HepG2 (cell line): ENCODE measurements around the gene AMOTL1. TPM values are rescaled to one million over a fixed set of nuclear protein-coding genes. Genes with fewer than 3 reads are reported as not detected.

Experiments
- ATAC-seq: fragments of 200-7000 bp; cut with Tn5 transposase; 3 replicates; pipeline ENCODE4 v1.9.1; 2020; ENCODE audit warnings: mild to moderate bottlenecking, moderate library complexity
- BruUV-seq: library from RNA; stranded (reverse); fragments of 400-500 nt; replicated peaks from 2 replicates; lab custom pipeline; 2021; lab: Mats Ljungman, UMichigan
- CTCF ChIA-PET: fragments of 300-600 bp; formaldehyde crosslinking; extraction: SDS; loops from one replicate; lab custom pipeline; 2021; ENCODE audit warnings: low total read pairs, inconsistent platforms, low intra/inter-chr PET ratio; lab: Yijun Ruan, JAX
- POLR2A ChIA-PET: fragments of 350-600 bp; sonication (Branson Sonifier 250); formaldehyde crosslinking; loops from one replicate; lab custom pipeline; 2020; ENCODE audit warnings: antibody characterized with exemption, inconsistent platforms; lab: Yijun Ruan, JAX
- DNase-seq: peaks from one replicate; pipeline ENCODE4 v3.0.0-alpha.2; 2015; ENCODE audit warnings: low spot score
- FAIRE-seq: peaks from 3 replicates; lab custom pipeline; 2011; peaks lifted over from hg19 to GRCh38; lab: Jason Lieb, UNC
- H2AFZ ChIP-seq: one replicate; pipeline ENCODE4 v1.6.1; 2011; ENCODE audit warnings: low read length, inconsistent platforms
- H3K27ac ChIP-seq: fragments of 300-600 bp; 3 replicates; pipeline ENCODE4 v1.8.0; 2011; ENCODE audit warnings: mixed run types, mild to moderate bottlenecking, mixed read lengths, low read length, inconsistent platforms; ENCODE audit not compliant: insufficient read depth; ENCODE audit errors: extremely low read length
- H3K27me3 ChIP-seq, 2 experiments: fragments of 200-600 bp in 1 of 2; 2 replicates in 1 of 2; 3 replicates in 1 of 2; pipeline versions ENCODE4 v1.6.0 to v1.8.0; 2011; ENCODE audit warnings: low read length in 2 of 2, mild to moderate bottlenecking in 2 of 2, moderate library complexity in 2 of 2, inconsistent platforms in 1 of 2; ENCODE audit not compliant: insufficient read depth in 2 of 2, control insufficient read depth in 1 of 2
- H3K36me3 ChIP-seq, 2 experiments: fragments of 200-600 bp in 1 of 2; replicated peaks in 1 of 2; 2 replicates in 1 of 2; 3 replicates in 1 of 2; pipeline versions ENCODE4 v1.5.1 to v1.8.0; 2011; ENCODE audit warnings: low read length in 2 of 2, inconsistent platforms in 1 of 2; ENCODE audit not compliant: insufficient read depth in 2 of 2, control insufficient read depth in 1 of 2
- H3K4me1 ChIP-seq: 2 replicates; pipeline ENCODE4 v1.5.1; 2012; ENCODE audit warnings: low read length, inconsistent platforms; ENCODE audit not compliant: insufficient read depth
- H3K4me2 ChIP-seq: 2 replicates; pipeline ENCODE4 v1.6.0; 2011; ENCODE audit warnings: low read depth, low read length, inconsistent platforms
- H3K4me3 ChIP-seq, 3 experiments: fragments of 200-600 bp in 1 of 3; sonication (generic), shearing (Covaris generic) in 1 of 3; replicated peaks in 1 of 3; 2 replicates each; pipeline ENCODE4 v1.5.1; 2011 to 2016; ENCODE audit warnings: low read length in 3 of 3, inconsistent platforms in 2 of 3, low read depth in 2 of 3, mild to moderate bottlenecking in 2 of 3, control low read depth in 1 of 3, mixed read lengths in 1 of 3; ENCODE audit not compliant: insufficient read depth in 1 of 3
- H3K79me2 ChIP-seq: one replicate; pipeline ENCODE4 v1.6.1; 2011; ENCODE audit warnings: low read length, inconsistent platforms; ENCODE audit not compliant: insufficient read depth
- H3K9ac ChIP-seq: 2 replicates; pipeline ENCODE4 v1.6.0; 2011; ENCODE audit warnings: mild to moderate bottlenecking, low read depth, low read length, inconsistent platforms; ENCODE audit not compliant: insufficient read depth
- H3K9me3 ChIP-seq: 2 replicates; pipeline ENCODE4 v1.5.1; 2012; ENCODE audit warnings: mild to moderate bottlenecking, low read length
- H4K20me1 ChIP-seq: 2 replicates; pipeline ENCODE4 v1.6.0; 2011; ENCODE audit warnings: inconsistent platforms, mild to moderate bottlenecking, low read length, moderate library complexity; ENCODE audit not compliant: insufficient read depth
- CREB1 ChIP-seq, 2 experiments: fragments of 450-650 bp in 1 of 2; IDR thresholded peaks; 2 replicates each; pipeline ENCODE4 v1.6.1; 2016 to 2017; ENCODE audit warnings: control low read depth in 1 of 2, mild to moderate bottlenecking in 1 of 2, missing compliant biosample characterization in 1 of 2, missing genetic modification characterization in 1 of 2
- FOXM1 ChIP-seq: sonication (generic); formaldehyde crosslinking; IDR thresholded peaks from 2 replicates; pipeline ENCODE4 v1.5.0; 2020; ENCODE audit warnings: missing genetic modification reagents
- GTF3A ChIP-seq: sonication (generic); formaldehyde crosslinking; conservative IDR thresholded peaks from 2 replicates; pipeline ENCODE4 v1.4.0; 2020; ENCODE audit warnings: mild to moderate bottlenecking, missing genetic modification reagents
- PHB2 ChIP-seq: fragments of 450-650 bp; IDR thresholded peaks from 2 replicates; pipeline ENCODE4 v1.6.1; 2018; ENCODE audit not compliant: partially characterized antibody
- ZBTB20 ChIP-seq: sonication (generic); formaldehyde crosslinking; IDR thresholded peaks from 2 replicates; pipeline ENCODE4 v1.8.1; 2023; ENCODE audit warnings: missing genetic modification reagents, low read depth, mild to moderate bottlenecking, borderline replicate concordance
- ZNF251 ChIP-seq: sonication (generic); formaldehyde crosslinking; IDR thresholded peaks from 2 replicates; pipeline ENCODE4 v1.9.0; 2021; ENCODE audit warnings: mild to moderate bottlenecking, missing genetic modification reagents
- ZNF772 ChIP-seq: sonication (generic); formaldehyde crosslinking; IDR thresholded peaks from 2 replicates; pipeline ENCODE4 v1.5.0; 2020; ENCODE audit warnings: mild to moderate bottlenecking, missing genetic modification reagents
- WGBS: methylation state at CpG from one replicate; pipeline ENCODE4 v1.1.6; 2017; ENCODE audit warnings: low lambda C conversion rate; 5-methylcytosine and 5-hydroxymethylcytosine counted together
- in situ Hi-C: cut with HindIII; loops from 2 replicates; pipeline ENCODE4 v1.10.0; 2017; ENCODE audit warnings: low pct_unique_long_range_greater_than_20kb; ENCODE audit not compliant: extremely low pct_ligation_motif_present
- intact Hi-C: fragments of 100-400 bp; cut with micrococcal nuclease; formaldehyde crosslinking; loops from one replicate; pipeline ENCODE4 v1.10.0; 2022; ENCODE audit not compliant: unreplicated experiment
- polyA plus RNA-seq, 8 experiments: library from polyadenylated mRNA; depleted of rRNA in 3 of 8; stranded (reverse) in 7 of 8; unstranded in 1 of 8; fragments of >200 nt; fragmentation: Illumina TruSeq in 4 of 8; extraction: Trizol in 4 of 8; gene quantifications; 2 replicates each; pipeline versions ENCODE4 v1.2.1 to v1.2.3, GENCODE V29; 2011 to 2016; ENCODE audit warnings: low read depth in 4 of 8, missing spikeins in 1 of 8, mixed read lengths in 1 of 8; ENCODE audit not compliant: insufficient read depth in 1 of 8
- total RNA-seq, 5 experiments: library from RNA; depleted of rRNA; stranded (reverse); fragments of >200 nt; fragmentation: Illumina TruSeq; extraction: Trizol; gene quantifications; 2 replicates each; pipeline ENCODE4 v1.2.3, GENCODE V29; 2016; ENCODE audit warnings: low read depth in 1 of 5
- TF ChIP-seq, protein P1 (sequence below): sonication (generic); formaldehyde crosslinking; IDR thresholded peaks from 2 replicates; pipeline ENCODE4 v1.4.0; 2020; ENCODE audit warnings: missing genetic modification reagents
- TF ChIP-seq, protein P2 (sequence below): sonication (generic); formaldehyde crosslinking; IDR thresholded peaks from 2 replicates; pipeline ENCODE4 v1.8.1; 2022; ENCODE audit warnings: mild to moderate bottlenecking, missing genetic modification reagents

The AMOTL1 gene
- total and polyA plus RNA-seq, 2 of the 13 experiments (the other 11 are each of a cell fraction or from before 2014, with no cell fraction given): 0.01 to 0.20 TPM

DNA sequence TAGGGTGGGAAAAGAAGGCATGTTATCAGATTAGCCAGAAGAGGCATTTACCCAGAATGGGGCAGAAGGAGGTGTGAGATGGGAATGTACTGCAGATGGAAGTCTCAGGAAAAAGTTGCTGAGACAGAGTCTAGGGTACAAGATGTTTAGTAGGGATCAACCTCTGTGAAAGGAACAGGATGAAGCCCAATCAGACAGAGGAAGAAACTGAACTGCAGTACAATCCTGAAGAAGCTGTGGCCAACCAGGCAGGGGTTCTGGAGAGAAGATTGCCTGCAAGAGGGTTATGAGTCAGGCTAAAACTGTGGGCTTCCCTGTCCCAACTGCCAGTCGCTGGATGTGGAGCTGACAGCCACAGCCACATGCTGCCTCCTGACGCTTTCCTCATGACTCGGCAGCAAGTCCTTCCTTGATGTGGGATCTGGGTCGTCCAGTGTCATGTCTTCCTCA lies 141.2 kb downstream of the AMOTL1 start:
- no peak overlapping the region for H3K27ac ChIP-seq
- intact Hi-C loops (no loop called here), in situ Hi-C loops (no loop called here)
- H2AFZ ChIP-seq: no peak overlapping the region
- TF ChIP-seq FOXM1: no peak
- TF ChIP-seq GTF3A: no peak
- TF ChIP-seq PHB2: no peak
- TF ChIP-seq, protein P1, sequence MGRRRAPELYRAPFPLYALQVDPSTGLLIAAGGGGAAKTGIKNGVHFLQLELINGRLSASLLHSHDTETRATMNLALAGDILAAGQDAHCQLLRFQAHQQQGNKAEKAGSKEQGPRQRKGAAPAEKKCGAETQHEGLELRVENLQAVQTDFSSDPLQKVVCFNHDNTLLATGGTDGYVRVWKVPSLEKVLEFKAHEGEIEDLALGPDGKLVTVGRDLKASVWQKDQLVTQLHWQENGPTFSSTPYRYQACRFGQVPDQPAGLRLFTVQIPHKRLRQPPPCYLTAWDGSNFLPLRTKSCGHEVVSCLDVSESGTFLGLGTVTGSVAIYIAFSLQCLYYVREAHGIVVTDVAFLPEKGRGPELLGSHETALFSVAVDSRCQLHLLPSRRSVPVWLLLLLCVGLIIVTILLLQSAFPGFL (CRISPR knock-in tag): no peak
- TF ChIP-seq, protein P2, sequence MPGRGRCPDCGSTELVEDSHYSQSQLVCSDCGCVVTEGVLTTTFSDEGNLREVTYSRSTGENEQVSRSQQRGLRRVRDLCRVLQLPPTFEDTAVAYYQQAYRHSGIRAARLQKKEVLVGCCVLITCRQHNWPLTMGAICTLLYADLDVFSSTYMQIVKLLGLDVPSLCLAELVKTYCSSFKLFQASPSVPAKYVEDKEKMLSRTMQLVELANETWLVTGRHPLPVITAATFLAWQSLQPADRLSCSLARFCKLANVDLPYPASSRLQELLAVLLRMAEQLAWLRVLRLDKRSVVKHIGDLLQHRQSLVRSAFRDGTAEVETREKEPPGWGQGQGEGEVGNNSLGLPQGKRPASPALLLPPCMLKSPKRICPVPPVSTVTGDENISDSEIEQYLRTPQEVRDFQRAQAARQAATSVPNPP (CRISPR knock-in tag): no peak
- no peak for TF ChIP-seq ZBTB20 (CRISPR knock-in tag)
- TF ChIP-seq CREB1 (IDR thresholded peaks at IDR 0.05): no peak
- no peak for TF ChIP-seq CREB1 (CRISPR knock-in tag; IDR thresholded peaks at IDR 0.05)
- TF ChIP-seq ZNF251 (CRISPR knock-in tag): no peak
- no peak for TF ChIP-seq ZNF772 (CRISPR knock-in tag)
- H3K9me3 ChIP-seq: no peaks in the 10 kb centered on the region
- ChIA-PET POLR2A (no interaction called here), CTCF (no interaction called here)
- DNase-seq (no peak), FAIRE-seq (no peak), ATAC-seq (no peak)
- no peaks in the 10 kb centered on the region for H4K20me1 ChIP-seq
- no peak overlapping the region for H3K9ac ChIP-seq
- 20% methylated on average over 3 of the region's 4 CpGs for WGBS
- H3K79me2 ChIP-seq: no peaks in the 10 kb centered on the region
- H3K27me3 ChIP-seq: no peaks in the 10 kb centered on the region
- H3K4me1 ChIP-seq: no peaks in the 10 kb centered on the region
- BruUV-seq: no TSS peak
- H3K36me3 ChIP-seq: no peaks in the 10 kb centered on the region
- H3K4me2 ChIP-seq: no peak overlapping the region
- H3K4me3 ChIP-seq: no peak overlapping the region
